ENCODE data around the gene IRF3. TPM values are rescaled to one million over a fixed set of nuclear protein-coding genes. Genes with fewer than 3 reads are reported as not detected.

Gene IRF3
- polyA plus RNA-seq, 3 donors: 29.8 to 115 (median 41.1) TPM

- no peak overlapping the region for H3K27ac Mint-ChIP-seq
- 91% methylated on average over 19 of the region's 22 CpGs for WGBS (ENCODE audit: insufficient coverage)
- H3K27me3 Mint-ChIP-seq (ENCODE audit: low read depth in 3 of 3): peaks cover 7 to 19% (median 11%) of the 10 kb centered on the region in 3 donors
- H3K4me1 ChIP-seq (ENCODE audit: control insufficient read depth in 1 of 2, insufficient read depth in 2 of 2, low read length in 2 of 2): no peaks in the 10 kb centered on the region
- no peak overlapping the region for H2AFZ ChIP-seq (ENCODE audit: insufficient read depth, low read depth, low read length, poor library complexity, severe bottlenecking)
- no peak overlapping the region for H3K4me2 ChIP-seq (replicated peaks; ENCODE audit: extremely low read depth, low read length, poor library complexity, severe bottlenecking)
- H3K36me3 Mint-ChIP-seq: no peaks in the 10 kb centered on the region
- H4K20me1 ChIP-seq (ENCODE audit: insufficient read depth, low read length): no peaks in the 10 kb centered on the region
- DNase-seq: no peak
- H3K36me3 ChIP-seq (replicated peaks in 1 of 2; ENCODE audit: control insufficient read depth in 1 of 2, insufficient read depth in 2 of 2, low read length in 2 of 2): no peaks in the 10 kb centered on the region
- peaks cover 2% of the 10 kb centered on the region for H3K4me1 Mint-ChIP-seq
- no peak overlapping the region for H3K4me3 Mint-ChIP-seq
- H3K27ac ChIP-seq (ENCODE audit: low read depth in 1 of 2, low read length in 2 of 2): no peak overlapping the region
- H3K9me3 ChIP-seq (replicated peaks in 1 of 2; ENCODE audit: control insufficient read depth in 1 of 2, insufficient read depth in 1 of 2, low read length in 2 of 2): no peaks in the 10 kb centered on the region
- H3K27me3 ChIP-seq (ENCODE audit: control insufficient read depth in 2 of 2, insufficient read depth in 2 of 2, low read length in 2 of 2): peaks cover 0 to 4% of the 10 kb centered on the region in 2 donors
- TF ChIP-seq, protein P1, sequence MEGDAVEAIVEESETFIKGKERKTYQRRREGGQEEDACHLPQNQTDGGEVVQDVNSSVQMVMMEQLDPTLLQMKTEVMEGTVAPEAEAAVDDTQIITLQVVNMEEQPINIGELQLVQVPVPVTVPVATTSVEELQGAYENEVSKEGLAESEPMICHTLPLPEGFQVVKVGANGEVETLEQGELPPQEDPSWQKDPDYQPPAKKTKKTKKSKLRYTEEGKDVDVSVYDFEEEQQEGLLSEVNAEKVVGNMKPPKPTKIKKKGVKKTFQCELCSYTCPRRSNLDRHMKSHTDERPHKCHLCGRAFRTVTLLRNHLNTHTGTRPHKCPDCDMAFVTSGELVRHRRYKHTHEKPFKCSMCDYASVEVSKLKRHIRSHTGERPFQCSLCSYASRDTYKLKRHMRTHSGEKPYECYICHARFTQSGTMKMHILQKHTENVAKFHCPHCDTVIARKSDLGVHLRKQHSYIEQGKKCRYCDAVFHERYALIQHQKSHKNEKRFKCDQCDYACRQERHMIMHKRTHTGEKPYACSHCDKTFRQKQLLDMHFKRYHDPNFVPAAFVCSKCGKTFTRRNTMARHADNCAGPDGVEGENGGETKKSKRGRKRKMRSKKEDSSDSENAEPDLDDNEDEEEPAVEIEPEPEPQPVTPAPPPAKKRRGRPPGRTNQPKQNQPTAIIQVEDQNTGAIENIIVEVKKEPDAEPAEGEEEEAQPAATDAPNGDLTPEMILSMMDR (IDR thresholded peaks at IDR 0.05): no peak
- peaks cover 0 to 2% (median 0%) of the 10 kb centered on the region in 7 donors for H3K9me3 Mint-ChIP-seq
- intact Hi-C loops (cut with micrococcal nuclease): no loop called here
- no peak overlapping the region for H3K4me3 ChIP-seq (replicated peaks in 1 of 3; ENCODE audit: low read depth in 2 of 3, low read length in 3 of 3)
- no peaks in the 10 kb centered on the region for H3K79me2 ChIP-seq (ENCODE audit: insufficient read depth, low read length)
- no peak overlapping the region for H3K9ac ChIP-seq (ENCODE audit: insufficient read depth, low read length, poor library complexity, severe bottlenecking)
Measured at GRCh38 chr19:49704888-49705642, 39.4 kb upstream of the IRF3 start.

DNA sequence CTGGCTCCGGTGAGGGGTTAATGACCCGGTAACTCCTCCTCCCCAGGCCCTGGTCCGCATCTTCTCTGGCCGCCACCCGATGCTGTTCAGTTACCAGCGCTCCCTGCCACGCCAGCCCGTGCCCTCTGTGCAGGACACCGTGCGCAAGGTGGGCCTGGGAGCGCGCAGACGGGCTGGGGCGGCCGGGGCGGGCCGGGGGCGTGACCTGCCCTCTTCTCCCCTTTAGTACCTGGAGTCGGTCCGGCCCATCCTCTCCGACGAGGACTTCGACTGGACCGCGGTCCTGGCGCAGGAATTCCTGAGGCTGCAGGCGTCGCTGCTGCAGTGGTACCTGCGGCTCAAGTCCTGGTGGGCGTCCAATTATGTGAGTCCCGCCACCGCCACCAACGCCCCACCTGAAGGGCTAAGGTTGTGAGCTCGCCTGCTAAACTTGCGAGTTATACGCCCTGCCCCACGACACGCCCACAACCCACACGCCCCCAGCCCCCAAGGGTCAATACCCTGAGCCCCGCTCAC lies 35.7 kb upstream of the IRF3 start:
- no peaks in the 10 kb centered on the region for H3K36me3 ChIP-seq (replicated peaks in 1 of 2; ENCODE audit: control insufficient read depth in 1 of 2, insufficient read depth in 2 of 2, low read length in 2 of 2)
- WGBS (ENCODE audit: insufficient coverage): 43% methylated on average over 34 of the region's 40 CpGs
- H3K27ac Mint-ChIP-seq: no peak overlapping the region
- H3K4me3 Mint-ChIP-seq: no peak overlapping the region
- peaks cover 2% of the 10 kb centered on the region for H3K4me1 Mint-ChIP-seq
- H3K9ac ChIP-seq (ENCODE audit: insufficient read depth, low read length, poor library complexity, severe bottlenecking): no peak overlapping the region
- no peak overlapping the region for H2AFZ ChIP-seq (ENCODE audit: insufficient read depth, low read depth, low read length, poor library complexity, severe bottlenecking)
- no peak overlapping the region for H3K4me3 ChIP-seq (replicated peaks in 1 of 3; ENCODE audit: low read depth in 2 of 3, low read length in 3 of 3)
- H3K27me3 Mint-ChIP-seq (ENCODE audit: low read depth in 3 of 3): peaks cover 9 to 28% (median 9%) of the 10 kb centered on the region in 3 donors
- no peak overlapping the region for H3K27ac ChIP-seq (ENCODE audit: low read depth in 1 of 2, low read length in 2 of 2)
- TF ChIP-seq, protein P1 (IDR thresholded peaks at IDR 0.05): no peak
- no peaks in the 10 kb centered on the region for H4K20me1 ChIP-seq (ENCODE audit: insufficient read depth, low read length)
- DNase-seq: no peak
- H3K9me3 Mint-ChIP-seq: peaks cover 0 to 2% (median 0%) of the 10 kb centered on the region in 7 donors
- H3K4me2 ChIP-seq (replicated peaks; ENCODE audit: extremely low read depth, low read length, poor library complexity, severe bottlenecking): no peak overlapping the region
- H3K9me3 ChIP-seq (replicated peaks in 1 of 2; ENCODE audit: control insufficient read depth in 1 of 2, insufficient read depth in 1 of 2, low read length in 2 of 2): no peaks in the 10 kb centered on the region
- no peaks in the 10 kb centered on the region for H3K36me3 Mint-ChIP-seq
- H3K4me1 ChIP-seq (ENCODE audit: control insufficient read depth in 1 of 2, insufficient read depth in 2 of 2, low read length in 2 of 2): no peaks in the 10 kb centered on the region
- peaks cover 0 to 4% of the 10 kb centered on the region in 2 donors for H3K27me3 ChIP-seq (ENCODE audit: control insufficient read depth in 2 of 2, insufficient read depth in 2 of 2, low read length in 2 of 2)
- intact Hi-C loops (cut with micrococcal nuclease): no loop called here
- no peaks in the 10 kb centered on the region for H3K79me2 ChIP-seq (ENCODE audit: insufficient read depth, low read length)

All from CD14-positive monocyte (primary cell).